Measurements from ENCODE around the gene FILIP1L. TPM values are rescaled to one million over a fixed set of nuclear protein-coding genes. Genes with fewer than 3 reads are reported as not detected.

Gene FILIP1L
- total and polyA plus RNA-seq, 2 of the 4 experiments (the other 2 are of a cell fraction), result 11.5 to 19.9 TPM

DNA sequence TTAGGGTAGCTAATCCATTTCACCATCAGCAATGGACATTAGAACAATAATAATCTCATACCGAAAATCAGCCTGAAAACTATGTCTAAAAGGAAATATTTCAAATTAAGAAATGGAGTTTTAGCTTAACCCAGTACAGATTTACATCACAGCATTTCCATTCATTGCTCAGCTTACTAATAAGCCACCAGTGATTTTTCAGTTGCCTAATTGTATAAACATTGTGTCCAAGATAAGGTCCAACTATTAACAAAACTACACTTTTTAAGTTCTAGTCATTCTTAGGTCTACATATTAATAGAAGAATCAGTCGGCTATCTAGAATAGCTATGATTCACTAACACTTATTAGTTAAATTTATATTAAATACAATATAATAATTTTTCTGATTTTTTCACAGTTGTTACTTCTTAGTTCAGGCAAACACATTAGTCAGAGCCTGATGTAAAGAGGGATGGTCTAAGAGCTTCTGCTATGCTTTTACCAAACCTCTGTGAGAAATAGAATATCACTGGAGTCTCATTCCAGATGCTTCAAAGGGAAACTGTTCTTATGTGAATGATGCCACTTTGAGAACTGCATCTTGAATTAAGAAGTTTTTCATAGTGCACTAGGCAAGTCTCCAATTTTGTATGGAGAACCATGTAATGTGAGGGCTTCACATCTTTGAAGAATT, 222.6 kb downstream of the FILIP1L start:
- peak overlapping the region; percentile 50; the same call in 1 of the 2 replicates for H2BK20ac ChIP-seq (ENCODE audit: low read depth, low read length)
- H4K91ac ChIP-seq (ENCODE audit: insufficient read depth, low read depth, low read length), result no peak overlapping the region
- intact Hi-C loops (cut with micrococcal nuclease), result no loop called here
- BruUV-seq (replicated peaks), result no TSS peak
- in situ Hi-C loops (cut with MboI; ENCODE audit: low sequenced_read_pairs), result no loop called here
- H3K9me1 ChIP-seq (ENCODE audit: insufficient read depth, low read length), result peaks cover 4% of the 10 kb centered on the region; the same call in 1 of the 2 replicates
- H3K14ac ChIP-seq (replicated peaks; ENCODE audit: low read depth, low read length), result peak overlapping the region; percentile 85; the same call in 1 of the 2 replicates
- H2BK15ac ChIP-seq (ENCODE audit: low read depth, low read length), result peak overlapping the region; percentile 99; the same call in 2 of the 3 replicates
- peak overlapping the region; percentile 66 for H2BK5ac ChIP-seq (ENCODE audit: low read depth, low read length, poor library complexity, severe bottlenecking)
- no peak overlapping the region; the same call in 1 of the 2 replicates for H4K5ac ChIP-seq (ENCODE audit: low read depth, low read length)
- no peak overlapping the region for H3K9ac ChIP-seq (ENCODE audit: low read depth, low read length)
- peak overlapping the region; percentile 46 for H3K4me2 ChIP-seq (ENCODE audit: low read depth, low read length)
- H4K20me1 ChIP-seq (ENCODE audit: insufficient read depth, low read length), result no peaks in the 10 kb centered on the region
- ATAC-seq (ENCODE audit: low read depth), result peak; percentile 54
- peak overlapping the region; percentile 29; the same call in 1 of the 2 replicates for H3K27ac ChIP-seq (ENCODE audit: insufficient read depth, low read length)
- no peaks in the 10 kb centered on the region for H3K9me3 ChIP-seq (ENCODE audit: control insufficient read depth, insufficient read depth, low read length)
- DNase-seq, result peak; percentile 75
- no CpG with 5 or more reads among the region's 2 CpGs for WGBS, 2 experiments (ENCODE audit: extremely low coverage in 2 of 2, insufficient read length in 1 of 2)
- dilution Hi-C loops (cut with HindIII; ENCODE audit: low sequenced_read_pairs, unreplicated experiment), result no loop called here
- ChIA-PET POLR2A (ENCODE audit: unreplicated experiment) (interaction anchor here (0.5 to 1.0 kb wide), 2 partner anchors 182 to 368 kb away, joined by 4 to 13 read pairs; no protein-coding TSS in a partner anchor), CTCF (interaction anchor here (0.5 kb wide), 1 partner anchor 156 kb away, joined by 3 read pairs; no protein-coding TSS in a partner anchor)
- 0 out of 2 replicates have a peak overlapping the region, but pooled peaks have one; percentile 5 for H3K56ac ChIP-seq (ENCODE audit: extremely low read depth, insufficient read depth, low read length)
- no peaks in the 10 kb centered on the region for H3K27me3 ChIP-seq (ENCODE audit: control insufficient read depth, insufficient read depth, low read length)
- no peak overlapping the region for H2AK9ac ChIP-seq (replicated peaks; ENCODE audit: low read depth, low read length, poor library complexity)
- H2AK5ac ChIP-seq (ENCODE audit: low read depth, low read length), result no peak overlapping the region
- H3K18ac ChIP-seq (ENCODE audit: low read depth, low read length), result peak overlapping the region; percentile 33; the same call in 1 of the 2 replicates
- H3K4ac ChIP-seq (ENCODE audit: low read depth, low read length), result peak overlapping the region; percentile 84; the same call in 1 of the 2 replicates
- no peak overlapping the region for H2AFZ ChIP-seq (replicated peaks; ENCODE audit: low read length, poor library complexity)
- H3K36me3 ChIP-seq (ENCODE audit: control insufficient read depth, insufficient read depth, low read length), result no peaks in the 10 kb centered on the region
- H3K4me1 ChIP-seq (ENCODE audit: control insufficient read depth, insufficient read depth, low read length), result peaks cover 14% of the 10 kb centered on the region
- TF ChIP-seq CEBPB (IDR thresholded peaks at IDR 0.05; ENCODE audit: low read depth, low read length) (peak; percentile 74), BHLHE40 (IDR thresholded peaks at IDR 0.05; ENCODE audit: low read depth, low read length) (no peak)
- no peak overlapping the region for H3K4me3 ChIP-seq (ENCODE audit: insufficient read depth, low read depth, low read length)
- 0 out of 4 replicates have a peak overlapping the region, but pooled peaks of 1 of the 2 experiments have one; percentile 62 for H4K8ac ChIP-seq (ENCODE audit: low read depth in 2 of 2, low read length in 2 of 2)
- peaks cover 15 to 16% of the 10 kb centered on the region in 2 experiments for H3K79me1 ChIP-seq (ENCODE audit: low read depth in 1 of 2, low read length in 2 of 2)
- peak overlapping the region; percentile 44; the same call in 1 of the 2 replicates for H2BK120ac ChIP-seq (ENCODE audit: low read depth, low read length)
- no peak overlapping the region for H3K23ac ChIP-seq (ENCODE audit: low read depth, low read length)

Measured in IMR-90 (cell line).